NCI-H748 (cell line): ENCODE results near the gene R3HDM2.
"Not testable (repeated sequence)": the region's sequence is repeated elsewhere in the genome, so short reads cannot be mapped to it uniquely, and the experiment has no call there.

Experiments used
- DNase-seq: peaks from one replicate; lab custom pipeline; 2025; ENCODE audit not compliant: unreplicated experiment; lab: John Stamatoyannopoulos, UW

Gene R3HDM2

GRCh38 chr12:57384478-57384877 is 46.4 kb downstream of the R3HDM2 start:
- no peak for DNase-seq

GRCh38 chr12:57381693-57382220 is 49.1 kb downstream of the R3HDM2 start:
- DNase-seq = no peak

- DNase-seq = no peak
Observed at GRCh38 chr12:57380300-57380699, 50.5 kb downstream of the R3HDM2 start.

GRCh38 chr12:57377103-57377840 is 53.6 kb downstream of the R3HDM2 start:
- no peak for DNase-seq

GRCh38 chr12:57372233-57372632 is 58.6 kb downstream of the R3HDM2 start:
- no peak for DNase-seq

GRCh38 chr12:57370696-57371095 is 60.1 kb downstream of the R3HDM2 start:
- DNase-seq = no peak

GRCh38 chr12:57370072-57370471 is 60.8 kb downstream of the R3HDM2 start:
- no peak for DNase-seq

GRCh38 chr12:57369202-57369601 is 61.6 kb downstream of the R3HDM2 start:
- no peak for DNase-seq

- DNase-seq = no peak
Observed at GRCh38 chr12:57368349-57369095, 62.3 kb downstream of the R3HDM2 start.

GRCh38 chr12:57367121-57367520 is 63.7 kb downstream of the R3HDM2 start:
- no peak for DNase-seq

GRCh38 chr12:57366315-57366714 is 64.5 kb downstream of the R3HDM2 start:
- no peak for DNase-seq

- DNase-seq = not testable (repeated sequence)
Observed at GRCh38 chr12:57364156-57364555, 66.7 kb downstream of the R3HDM2 start.

GRCh38 chr12:57360468-57360867 is 70.4 kb downstream of the R3HDM2 start:
- DNase-seq = no peak

- no peak for DNase-seq
Observed at GRCh38 chr12:57358646-57359045, 72.2 kb downstream of the R3HDM2 start.

- DNase-seq = no peak
Observed at GRCh38 chr12:57355734-57356133, 75.1 kb downstream of the R3HDM2 start.

GRCh38 chr12:57352166-57352565 is 78.7 kb downstream of the R3HDM2 start:
- no peak for DNase-seq

GRCh38 chr12:57347284-57347683 is 83.6 kb downstream of the R3HDM2 start:
- DNase-seq = no peak

GRCh38 chr12:57343703-57344378 is 87.0 kb downstream of the R3HDM2 start:
- DNase-seq = no peak

- no peak for DNase-seq
Observed at GRCh38 chr12:57342207-57342691, 88.6 kb downstream of the R3HDM2 start.

GRCh38 chr12:57341275-57341990 is 89.4 kb downstream of the R3HDM2 start:
- DNase-seq = no peak

GRCh38 chr12:57340104-57340503 is 90.7 kb downstream of the R3HDM2 start:
- no peak for DNase-seq
